Measurements from ENCODE around the gene DYDC2. TPM values are rescaled to one million over a fixed set of nuclear protein-coding genes. Genes with fewer than 3 reads are reported as not detected.

DYDC2 gene, protein sequence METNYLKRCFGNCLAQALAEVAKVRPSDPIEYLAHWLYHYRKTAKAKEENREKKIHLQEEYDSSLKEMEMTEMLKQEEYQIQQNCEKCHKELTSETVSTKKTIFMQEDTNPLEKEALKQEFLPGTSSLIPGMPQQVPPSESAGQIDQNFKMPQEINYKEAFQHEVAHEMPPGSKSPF
- polyA plus RNA-seq (2011; rRNA removed) (0.04 and 0.20 TPM in 2 replicates), polyA plus RNA-seq (2017; fragmentation: RNase III; extraction: RNeasy Plus Mini Kit Qiagen cat#74134 plus additional on column Dnase treatment) (0.13 TPM in 1 of 3 replicates, not detected in the others), polyA minus RNA-seq (2011; rRNA and poly(A)+ RNA removed) (not detected in 2 replicates)
- 0.03 TPM in 1 of 2 replicates, not detected in the other for polyA plus RNA-seq (2012; cell fraction: cytosol; rRNA removed)
- not detected in 2 replicates for polyA plus RNA-seq (2012; cell fraction: nucleus; rRNA removed)

DNA sequence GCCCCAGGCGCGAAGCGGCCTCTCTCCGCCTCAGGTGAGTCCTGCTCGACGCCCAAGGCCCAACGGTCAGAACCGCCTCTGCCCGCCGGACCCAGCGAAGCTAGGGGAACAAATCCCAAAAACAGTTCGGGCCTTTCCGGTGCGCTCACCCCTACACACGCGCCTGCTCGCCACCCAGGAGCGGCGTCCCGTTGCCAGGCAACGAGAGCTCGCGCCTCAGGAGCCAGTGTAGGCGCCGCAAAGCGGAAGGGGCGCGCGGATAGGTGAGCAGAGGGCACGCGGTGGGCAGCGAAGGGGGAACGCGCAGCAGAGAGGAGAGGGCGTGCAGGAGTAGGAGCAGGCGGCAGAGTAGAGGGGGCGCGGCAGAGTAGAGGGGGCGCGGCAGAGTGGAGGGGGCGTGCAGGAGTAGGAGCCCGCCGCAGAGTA, at the start of gene DYDC2, which contains the start of gene DYDC1:
Gene DYDC2, plus strand, starts transcription at position 219 of the 426 bp plus-strand sequence. CDS start 5,663 bp downstream, outside the sequence.
Gene DYDC1, minus strand, starts transcription at position 193 of the 426 bp plus-strand sequence. CDS start 4,154 bp downstream, outside the sequence.
- no peaks in the 10 kb centered on the region for H3K9me3 ChIP-seq
- FAIRE-seq (no peak), ATAC-seq (peak; percentile 32 to 59; a peak in 3 of 6 replicates), DNase-seq (ENCODE audit: low read depth in 1 of 2, low spot score in 1 of 2) (no peak)
- 45% methylated on average over 26 of the region's 43 CpGs for WGBS (ENCODE audit: missing lambda C conversion rate)
- H3K4me2 ChIP-seq, result peak within 1 kb of the TSS; percentile 71
- no peak for TF ChIP-seq JUN (IDR thresholded peaks at IDR 0.05)
- peak within 1 kb of the TSS in 1 of 2 experiments; percentile 36; a peak in 2 of 6 replicates for H3K27ac ChIP-seq
- H3K4me1 ChIP-seq, result no peaks in the 10 kb centered on the region
- peak within 1 kb of the TSS; percentile 37 for H3K4me3 ChIP-seq
- CTCF ChIA-PET, result interaction anchor here (1.0 kb wide), 1 partner anchor 19 kb away, joined by 3 read pairs; no protein-coding TSS in a partner anchor
- POLR2A ChIA-PET, result no interaction called here

- Histone ChIP-seq H3K9me3 (peaks cover 4% of the 10 kb centered on the region; the same call in 2 of the 3 replicates), H3K4me3 (no peak overlapping the region), H3K4me2 (no peak overlapping the region), H3K27ac (no peak overlapping the region), H3K4me1 (no peaks in the 10 kb centered on the region)
- WGBS (ENCODE audit: missing lambda C conversion rate), result 24% methylated on average over 5 of the region's 5 CpGs
- no peak for ATAC-seq
- CTCF ChIA-PET, result no interaction called here
- POLR2A ChIA-PET, result no interaction called here
- TF ChIP-seq TFCP2L1 (CRISPR knock-in tag; IDR thresholded peaks at IDR 0.05) (no peak), ZC3H11A (IDR thresholded peaks at IDR 0.05) (no peak), HES2 (IDR thresholded peaks at IDR 0.05) (no peak), PHF8 (IDR thresholded peaks at IDR 0.05; ENCODE audit: borderline replicate concordance, low read depth) (no peak), PBX3 (IDR thresholded peaks at IDR 0.05) (no peak)
- no peak for DNase-seq (ENCODE audit: low read depth in 1 of 2, low spot score in 1 of 2)
- no peak for FAIRE-seq
Measured at GRCh38 chr10:80313523-80313922, 43.1 kb upstream of the DYDC2 start.

- FAIRE-seq, result no peak
- H3K4me1 ChIP-seq, result no peaks in the 10 kb centered on the region
- 79% methylated on average over 7 of the region's 21 CpGs for WGBS (ENCODE audit: missing lambda C conversion rate)
- no peak overlapping the region for H3K27ac ChIP-seq
- DNase-seq (ENCODE audit: low read depth in 1 of 2, low spot score in 1 of 2), result no peak
- ChIA-PET POLR2A (no interaction called here), CTCF (interaction anchor here (1.0 kb wide), 1 partner anchor 14 kb away, joined by 3 read pairs; no protein-coding TSS in a partner anchor)
- H3K4me2 ChIP-seq, result no peak overlapping the region
- no peak for TF ChIP-seq CHD4 (IDR thresholded peaks at IDR 0.05; ENCODE audit: borderline replicate concordance)
- no peak for TF ChIP-seq ATOH8 (CRISPR knock-in tag; IDR thresholded peaks at IDR 0.05; ENCODE audit: low read depth)
- no peak for TF ChIP-seq SMC3 (IDR thresholded peaks at IDR 0.05)
- no peak for TF ChIP-seq TP53 (CRISPR knock-in tag; IDR thresholded peaks at IDR 0.05)
- no peak for TF ChIP-seq ESRRA (IDR thresholded peaks at IDR 0.05; ENCODE audit: borderline replicate concordance, low read length)
- no peak for TF ChIP-seq HOXB13 (CRISPR knock-in tag; IDR thresholded peaks at IDR 0.05; ENCODE audit: low read depth)
- no peak for TF ChIP-seq NR3C1 (IDR thresholded peaks at IDR 0.05)
- no peak for TF ChIP-seq PHF8 (IDR thresholded peaks at IDR 0.05; ENCODE audit: borderline replicate concordance, low read depth)
- no peak for TF ChIP-seq KDM5A (IDR thresholded peaks at IDR 0.05)
- TF ChIP-seq FOSL2 (IDR thresholded peaks at IDR 0.05), result no peak
- TF ChIP-seq FOSL2 (CRISPR knock-in tag; IDR thresholded peaks at IDR 0.05), result no peak
- no peak for TF ChIP-seq ZNF302 (CRISPR knock-in tag; IDR thresholded peaks at IDR 0.05)
- no peak for TF ChIP-seq MYC (IDR thresholded peaks at IDR 0.05; ENCODE audit: borderline replicate concordance, low read length)
- no peak for TF ChIP-seq EHF (CRISPR knock-in tag; IDR thresholded peaks at IDR 0.05)
- no peak for TF ChIP-seq CBX2 (IDR thresholded peaks at IDR 0.05; ENCODE audit: borderline replicate concordance, low read depth)
- TF ChIP-seq USF2 (IDR thresholded peaks at IDR 0.05), result no peak
- TF ChIP-seq ZSCAN20 (CRISPR knock-in tag; IDR thresholded peaks at IDR 0.05), result no peak
- no peak for TF ChIP-seq JUNB (IDR thresholded peaks at IDR 0.05)
- no peak for TF ChIP-seq CEBPB (IDR thresholded peaks at IDR 0.05)
- TF ChIP-seq POLR2A (IDR thresholded peaks at IDR 0.05; ENCODE audit: low read length), result no peak
- no peak for TF ChIP-seq RAD21 (conservative IDR thresholded peaks at IDR 0.05 in 1 of 2, IDR thresholded peaks at IDR 0.05 in 1 of 2)
- peaks cover 4% of the 10 kb centered on the region; the same call in 2 of the 3 replicates for H3K9me3 ChIP-seq
- ATAC-seq, result no peak
- no peak overlapping the region for H3K4me3 ChIP-seq
Measured at GRCh38 chr10:80315391-80315790, 41.2 kb upstream of the DYDC2 start.

Data from A549 (cell line).